Fibroblast of lung (primary cell): ENCODE results near the gene ZNF573. TPM values are rescaled to one million over a fixed set of nuclear protein-coding genes. Genes with fewer than 3 reads are reported as not detected.

ENCODE experiments used
- DNase-seq, 2 donors: peaks; one replicate each; pipeline versions ENCODE4 v3.0.0 to v3.0.0-alpha.2; 2010; ENCODE audit warnings: low read depth in 2 of 2
- H2AFZ ChIP-seq: 2 replicates; pipeline ENCODE4 v1.5.1; 2012; ENCODE audit warnings: low read length, control low read depth, inconsistent platforms
- H3K27ac ChIP-seq: 2 replicates; pipeline ENCODE4 v1.5.1; 2011; ENCODE audit warnings: low read length, control low read depth; ENCODE audit not compliant: insufficient read depth
- H3K27me3 ChIP-seq: 2 replicates; pipeline ENCODE4 v1.5.1; 2011; ENCODE audit warnings: mild to moderate bottlenecking, low read length; ENCODE audit not compliant: control insufficient read depth, insufficient read depth
- H3K36me3 ChIP-seq: 2 replicates; pipeline ENCODE4 v1.5.1; 2011; ENCODE audit warnings: low read length; ENCODE audit not compliant: control insufficient read depth, insufficient read depth
- H3K4me1 ChIP-seq: 2 replicates; pipeline ENCODE4 v1.5.1; 2011; ENCODE audit warnings: low read length; ENCODE audit not compliant: control insufficient read depth, insufficient read depth; ENCODE audit errors: extremely low read depth
- H3K4me2 ChIP-seq: 2 replicates; pipeline ENCODE4 v1.5.1; 2011; ENCODE audit warnings: low read length, control low read depth; ENCODE audit not compliant: insufficient read depth; ENCODE audit errors: extremely low read depth
- H3K4me3 ChIP-seq, 4 experiments: fragments of 200-600 bp in 1 of 4; sonication (generic) in 1 of 4; replicated peaks in 1 of 4; 2 replicates each; pipeline ENCODE4 v1.5.1; 2011 to 2016; ENCODE audit warnings: low read length in 4 of 4, low read depth in 3 of 4, mild to moderate bottlenecking in 3 of 4, control low read depth in 2 of 4, inconsistent platforms in 1 of 4, mixed read lengths in 1 of 4; ENCODE audit not compliant: insufficient read depth in 1 of 4; ENCODE audit errors: control extremely low read depth in 1 of 4
- H3K79me2 ChIP-seq: 2 replicates; pipeline ENCODE4 v1.5.1; 2012; ENCODE audit warnings: mild to moderate bottlenecking, low read length, inconsistent platforms; ENCODE audit not compliant: control insufficient read depth, insufficient read depth
- H3K9ac ChIP-seq: 2 replicates; pipeline ENCODE4 v1.5.1; 2011; ENCODE audit warnings: mild to moderate bottlenecking, low read length, control low read depth; ENCODE audit not compliant: insufficient read depth
- H3K9me3 ChIP-seq: 2 replicates; pipeline ENCODE4 v1.5.1; 2012; ENCODE audit warnings: low read depth, low read length; ENCODE audit not compliant: control insufficient read depth, insufficient read depth
- H4K20me1 ChIP-seq: 2 replicates; pipeline ENCODE4 v1.5.1; 2011; ENCODE audit warnings: low read length; ENCODE audit not compliant: control insufficient read depth, insufficient read depth; ENCODE audit errors: extremely low read depth
- EZH2 ChIP-seq: IDR thresholded peaks from 2 replicates; pipeline ENCODE4 v1.5.1; 2012; ENCODE audit warnings: low read length, control low read depth, mild to moderate bottlenecking; ENCODE audit errors: missing control alignments
- polyA plus RNA-seq, 2 donors: library from polyadenylated mRNA; depleted of rRNA in 1 of 2; stranded (reverse) in 1 of 2; unstranded in 1 of 2; fragments of >200 nt; gene quantifications; 2 replicates each; pipeline ENCODE4 v1.2.1, GENCODE V29; 2011 to 2012; ENCODE audit warnings: missing spikeins in 1 of 2
- total RNA-seq: library from RNA; depleted of rRNA; stranded (reverse); fragments of >200 nt; gene quantifications from 2 replicates; pipeline ENCODE4 v1.2.1, GENCODE V29; 2014
- TF ChIP-seq, protein P1 (sequence below), 2 donors: IDR thresholded peaks in 1 of 2; conservative IDR thresholded peaks in 1 of 2; 1 replicate in 1 of 2; 2 replicates in 1 of 2; pipeline ENCODE4 v1.5.1; 2011 to 2012; ENCODE audit warnings: low read length in 2 of 2, control low read depth in 1 of 2, inconsistent platforms in 1 of 2, low read depth in 1 of 2, mild to moderate bottlenecking in 1 of 2

ZNF573 gene
- total and polyA plus RNA-seq, 2 donors (not counting 1 experiment from before 2014, with no cell fraction given) = 3.7 to 8.6 TPM

DNA sequence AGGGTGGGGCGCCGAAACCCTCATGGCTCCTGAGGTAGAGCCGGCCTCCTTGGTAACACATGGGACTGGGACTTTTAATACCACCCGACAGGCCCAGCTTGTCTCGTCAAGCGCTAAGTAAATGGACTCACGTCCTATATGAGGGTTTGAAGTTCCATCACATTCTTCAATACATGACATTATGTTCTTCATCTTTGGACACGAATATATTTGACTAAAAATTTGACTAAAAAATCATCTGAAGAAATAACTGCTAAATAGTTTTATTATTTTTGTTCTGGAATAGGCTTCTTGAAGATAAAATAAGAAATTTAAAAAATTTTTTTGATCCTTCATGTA lies 59.5 kb downstream of the ZNF573 start:
- H3K79me2 ChIP-seq = peaks cover 5% of the 10 kb centered on the region
- H3K27me3 ChIP-seq = no peaks in the 10 kb centered on the region
- TF ChIP-seq, protein P1, sequence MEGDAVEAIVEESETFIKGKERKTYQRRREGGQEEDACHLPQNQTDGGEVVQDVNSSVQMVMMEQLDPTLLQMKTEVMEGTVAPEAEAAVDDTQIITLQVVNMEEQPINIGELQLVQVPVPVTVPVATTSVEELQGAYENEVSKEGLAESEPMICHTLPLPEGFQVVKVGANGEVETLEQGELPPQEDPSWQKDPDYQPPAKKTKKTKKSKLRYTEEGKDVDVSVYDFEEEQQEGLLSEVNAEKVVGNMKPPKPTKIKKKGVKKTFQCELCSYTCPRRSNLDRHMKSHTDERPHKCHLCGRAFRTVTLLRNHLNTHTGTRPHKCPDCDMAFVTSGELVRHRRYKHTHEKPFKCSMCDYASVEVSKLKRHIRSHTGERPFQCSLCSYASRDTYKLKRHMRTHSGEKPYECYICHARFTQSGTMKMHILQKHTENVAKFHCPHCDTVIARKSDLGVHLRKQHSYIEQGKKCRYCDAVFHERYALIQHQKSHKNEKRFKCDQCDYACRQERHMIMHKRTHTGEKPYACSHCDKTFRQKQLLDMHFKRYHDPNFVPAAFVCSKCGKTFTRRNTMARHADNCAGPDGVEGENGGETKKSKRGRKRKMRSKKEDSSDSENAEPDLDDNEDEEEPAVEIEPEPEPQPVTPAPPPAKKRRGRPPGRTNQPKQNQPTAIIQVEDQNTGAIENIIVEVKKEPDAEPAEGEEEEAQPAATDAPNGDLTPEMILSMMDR (conservative IDR thresholded peaks at IDR 0.05 in 1 of 2, IDR thresholded peaks at IDR 0.05 in 1 of 2; ENCODE audit: low read depth in 1 of 2, low read length in 2 of 2) = no peak
- TF ChIP-seq EZH2 = no peak
- H3K36me3 ChIP-seq = no peaks in the 10 kb centered on the region
- peak overlapping the region; percentile 95 for H2AFZ ChIP-seq
- H3K9ac ChIP-seq = no peak overlapping the region
- H3K4me1 ChIP-seq = no peaks in the 10 kb centered on the region
- no peak for DNase-seq
- H3K9me3 ChIP-seq = no peaks in the 10 kb centered on the region
- peak overlapping the region; percentile 90 to 97 (median 94) for H3K4me3 ChIP-seq
- H3K4me2 ChIP-seq = peak overlapping the region; percentile 80
- H3K27ac ChIP-seq = no peak overlapping the region
- no peaks in the 10 kb centered on the region for H4K20me1 ChIP-seq

DNA sequence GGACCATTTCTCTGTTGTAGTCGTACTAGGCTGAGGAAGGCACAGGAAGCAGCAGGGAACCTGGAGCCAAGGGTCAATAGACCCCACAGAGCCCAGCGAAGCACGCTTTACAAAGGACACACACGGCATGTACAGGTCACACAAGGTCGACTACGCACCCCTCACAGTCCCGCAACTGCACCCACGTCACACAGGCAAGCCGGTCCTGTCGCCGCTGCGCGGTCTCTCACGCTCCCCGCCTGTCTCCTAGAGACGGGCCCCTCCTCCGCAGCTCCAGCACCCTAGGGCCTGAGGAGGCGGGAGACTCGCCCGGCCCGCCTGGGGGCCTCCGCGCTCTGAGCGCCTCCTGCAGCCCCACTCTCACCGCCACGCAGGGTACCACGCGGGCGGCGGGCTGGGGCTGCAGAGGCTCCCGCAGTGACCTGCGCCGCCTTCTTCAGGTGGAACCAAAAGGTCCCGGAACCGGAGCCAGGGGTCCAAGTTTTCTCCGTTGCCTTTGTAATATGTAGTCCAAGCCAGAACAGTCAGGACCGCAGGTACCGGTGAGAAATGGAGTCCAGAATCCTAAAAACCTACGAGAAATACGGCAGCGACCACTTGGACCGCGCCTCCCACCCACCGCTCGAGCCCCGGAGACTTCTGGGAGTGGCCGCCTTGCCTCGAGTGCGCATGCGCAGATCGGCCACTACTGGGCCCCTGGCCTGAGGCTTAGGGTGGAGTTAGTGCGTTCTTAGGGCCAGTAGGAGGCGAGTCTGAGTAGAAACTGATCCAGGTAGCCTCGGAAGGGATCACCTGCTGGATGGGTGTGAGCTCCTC lies 60.1 kb downstream of the ZNF573 start, which contains the start of gene ZNF607:
TSS of gene ZNF607 (minus strand) at position 651 of the 816 bp plus-strand sequence. CDS start 8,143 bp downstream, outside the sequence.
- peak within 1 kb of the TSS; percentile 90 to 97 (median 94) for H3K4me3 ChIP-seq
- H4K20me1 ChIP-seq = no peaks in the 10 kb centered on the region
- no peaks in the 10 kb centered on the region for H3K27me3 ChIP-seq
- H3K4me1 ChIP-seq = no peaks in the 10 kb centered on the region
- H3K79me2 ChIP-seq = peaks cover 5% of the 10 kb centered on the region
- TF ChIP-seq, protein P1 (conservative IDR thresholded peaks at IDR 0.05 in 1 of 2, IDR thresholded peaks at IDR 0.05 in 1 of 2; ENCODE audit: low read depth in 1 of 2, low read length in 2 of 2) = peak; percentile 74 to 81
- TF ChIP-seq EZH2 = no peak
- peak within 1 kb of the TSS; percentile 95 for H2AFZ ChIP-seq
- no peaks in the 10 kb centered on the region for H3K9me3 ChIP-seq
- DNase-seq = peak; percentile 85 to 93
- peak within 1 kb of the TSS; percentile 59 for H3K27ac ChIP-seq
- H3K36me3 ChIP-seq = no peaks in the 10 kb centered on the region
- H3K4me2 ChIP-seq = peak within 1 kb of the TSS; percentile 80
- H3K9ac ChIP-seq = peak within 1 kb of the TSS; percentile 66

- peak overlapping the region; percentile 80 for H3K4me2 ChIP-seq
- no peaks in the 10 kb centered on the region for H3K4me1 ChIP-seq
- no peak for TF ChIP-seq EZH2
- TF ChIP-seq, protein P1 (conservative IDR thresholded peaks at IDR 0.05 in 1 of 2, IDR thresholded peaks at IDR 0.05 in 1 of 2; ENCODE audit: low read depth in 1 of 2, low read length in 2 of 2) = no peak
- H3K79me2 ChIP-seq = peaks cover 5% of the 10 kb centered on the region
- no peaks in the 10 kb centered on the region for H3K9me3 ChIP-seq
- no peak overlapping the region for H3K27ac ChIP-seq
- no peaks in the 10 kb centered on the region for H4K20me1 ChIP-seq
- peak overlapping the region; percentile 49 for H2AFZ ChIP-seq
- H3K9ac ChIP-seq = no peak overlapping the region
- no peaks in the 10 kb centered on the region for H3K36me3 ChIP-seq
- no peak for DNase-seq
- no peaks in the 10 kb centered on the region for H3K27me3 ChIP-seq
- peak overlapping the region; percentile 90 to 97 (median 94) for H3K4me3 ChIP-seq
These were observed 61.1 kb downstream of the ZNF573 start for GRCh38 chr19:37718304-37718703.
